Chondrocyte (in vitro differentiated cells): ENCODE data around the gene DERL2. TPM values are rescaled to one million over a fixed set of nuclear protein-coding genes. Genes with fewer than 3 reads are reported as not detected.

Experiments used
- DNase-seq: peaks from one replicate; pipeline ENCODE4 v3.0.0; 2021; ENCODE audit warnings: mixed read lengths, low spot score
- H3K27ac Mint-ChIP-seq: one replicate; pipeline ENCODE4 v1.8.0; 2021; ENCODE audit warnings: mild to moderate bottlenecking, moderate library complexity, mixed read lengths; ENCODE audit not compliant: unreplicated experiment
- H3K27me3 Mint-ChIP-seq: 2 replicates; pipeline ENCODE4 v1.8.0; 2021; ENCODE audit warnings: low read depth, mixed read lengths
- H3K36me3 Mint-ChIP-seq: 2 replicates; pipeline ENCODE4 v1.8.0; 2021; ENCODE audit warnings: low read depth, mixed read lengths
- H3K4me1 Mint-ChIP-seq: 2 replicates; pipeline ENCODE4 v1.8.0; 2021; ENCODE audit warnings: low read depth, mild to moderate bottlenecking, mixed read lengths
- H3K4me3 Mint-ChIP-seq: one replicate; pipeline ENCODE4 v1.8.0; 2021; ENCODE audit warnings: mild to moderate bottlenecking, moderate library complexity, mixed read lengths; ENCODE audit not compliant: unreplicated experiment
- H3K9me3 Mint-ChIP-seq: 2 replicates; pipeline ENCODE4 v1.8.0; 2021; ENCODE audit warnings: low read depth, mixed read lengths
- CTCF ChIP-seq: fragments of 200-600 bp; sonication (generic); IDR thresholded peaks from 2 replicates; pipeline ENCODE4 v1.5.0; 2021; ENCODE audit warnings: antibody characterized with exemption, mild to moderate bottlenecking, moderate library complexity
- total RNA-seq: library from RNA; stranded (reverse); gene quantifications from 3 replicates; pipeline ENCODE4 v1.2.1, GENCODE V29; 2021

The DERL2 gene
- total RNA-seq, 1 donor from 2014 or later: 74.9 TPM

GRCh38 chr17:5516060-5516792 is 30.2 kb upstream of the DERL2 start:
- DNase-seq: no peak
- Mint-ChIP-seq H3K4me3 (no peak overlapping the region), H3K27ac (peak overlapping the region; percentile 95), H3K4me1 (peaks cover 20% of the 10 kb centered on the region), H3K36me3 (no peaks in the 10 kb centered on the region), H3K27me3 (no peaks in the 10 kb centered on the region), H3K9me3 (no peaks in the 10 kb centered on the region)
- TF ChIP-seq CTCF: no peak

- Mint-ChIP-seq H3K4me1 (peaks cover 20% of the 10 kb centered on the region), H3K9me3 (no peaks in the 10 kb centered on the region), H3K4me3 (no peak overlapping the region), H3K36me3 (no peaks in the 10 kb centered on the region), H3K27ac (no peak overlapping the region), H3K27me3 (no peaks in the 10 kb centered on the region)
- TF ChIP-seq CTCF: no peak
- DNase-seq: no peak
Measured at GRCh38 chr17:5514976-5515375, 29.0 kb upstream of the DERL2 start.

GRCh38 chr17:5513628-5514027 is 27.6 kb upstream of the DERL2 start:
- no peaks in the 10 kb centered on the region for H3K36me3 Mint-ChIP-seq
- no peaks in the 10 kb centered on the region for H3K27me3 Mint-ChIP-seq
- H3K4me1 Mint-ChIP-seq: peaks cover 31% of the 10 kb centered on the region
- TF ChIP-seq CTCF: no peak
- DNase-seq: no peak
- no peaks in the 10 kb centered on the region for H3K9me3 Mint-ChIP-seq
- H3K4me3 Mint-ChIP-seq: no peak overlapping the region
- no peak overlapping the region for H3K27ac Mint-ChIP-seq

- H3K9me3 Mint-ChIP-seq: no peaks in the 10 kb centered on the region
- no peaks in the 10 kb centered on the region for H3K36me3 Mint-ChIP-seq
- no peak for DNase-seq
- no peak overlapping the region for H3K27ac Mint-ChIP-seq
- peaks cover 25% of the 10 kb centered on the region for H3K4me1 Mint-ChIP-seq
- no peaks in the 10 kb centered on the region for H3K27me3 Mint-ChIP-seq
- no peak for TF ChIP-seq CTCF
- no peak overlapping the region for H3K4me3 Mint-ChIP-seq
Measured at GRCh38 chr17:5511401-5512225, 25.6 kb upstream of the DERL2 start.

- no peak overlapping the region for H3K27ac Mint-ChIP-seq
- H3K4me3 Mint-ChIP-seq: no peak overlapping the region
- H3K27me3 Mint-ChIP-seq: no peaks in the 10 kb centered on the region
- H3K4me1 Mint-ChIP-seq: peaks cover 17% of the 10 kb centered on the region
- H3K36me3 Mint-ChIP-seq: no peaks in the 10 kb centered on the region
- DNase-seq: no peak
- no peaks in the 10 kb centered on the region for H3K9me3 Mint-ChIP-seq
- no peak for TF ChIP-seq CTCF
Measured at GRCh38 chr17:5510771-5511170, 24.8 kb upstream of the DERL2 start.
